IgD-negative memory B cell (primary cell): ENCODE results near the gene AP3S1. TPM values are rescaled to one million over a fixed set of nuclear protein-coding genes. Genes with fewer than 3 reads are reported as not detected.

Experiments used
- H3K27ac Mint-ChIP-seq, 3 donors: one replicate each; pipeline ENCODE4 v1.8.0; 2020 to 2022; ENCODE audit warnings: mild to moderate bottlenecking in 3 of 3, mixed read lengths in 3 of 3, moderate library complexity in 1 of 3
- H3K27me3 Mint-ChIP-seq: one replicate; pipeline ENCODE4 v1.8.0; 2021; ENCODE audit warnings: mixed read lengths
- H3K36me3 Mint-ChIP-seq: one replicate; pipeline ENCODE4 v1.8.0; 2020; ENCODE audit warnings: mild to moderate bottlenecking, mixed read lengths
- H3K4me1 Mint-ChIP-seq, 3 donors: one replicate each; pipeline ENCODE4 v1.8.0; 2020 to 2022; ENCODE audit warnings: mixed read lengths in 3 of 3, mild to moderate bottlenecking in 1 of 3
- H3K4me3 Mint-ChIP-seq, 4 donors: one replicate each; pipeline ENCODE4 v1.8.0; 2020 to 2022; ENCODE audit warnings: mild to moderate bottlenecking in 4 of 4, mixed read lengths in 4 of 4, moderate library complexity in 3 of 4
- H3K9me3 Mint-ChIP-seq, 3 donors: one replicate each; pipeline ENCODE4 v1.8.0; 2020 to 2021; ENCODE audit warnings: mixed read lengths in 3 of 3, mild to moderate bottlenecking in 1 of 3
- polyA plus RNA-seq: library from polyadenylated mRNA; unstranded; fragments of 300-500 nt; fragmentation: Illumina TruSeq; gene quantifications from one replicate; pipeline ENCODE4 v1.2.3, GENCODE V29; 2021

AP3S1 gene
- polyA plus RNA-seq, 1 donor from 2014 or later, result 87.5 TPM

GRCh38 chr5:115952588-115952987, 110.9 kb downstream of the AP3S1 start:
- H3K36me3 Mint-ChIP-seq, result peaks cover 1% of the 10 kb centered on the region
- H3K27me3 Mint-ChIP-seq, result peaks cover 5% of the 10 kb centered on the region
- no peak overlapping the region for H3K27ac Mint-ChIP-seq
- H3K4me1 Mint-ChIP-seq, result peaks cover 0 to 2% (median 0%) of the 10 kb centered on the region in 3 donors
- no peak overlapping the region for H3K4me3 Mint-ChIP-seq
- H3K9me3 Mint-ChIP-seq, result no peaks in the 10 kb centered on the region

GRCh38 chr5:115954144-115954543, 112.4 kb downstream of the AP3S1 start:
- Mint-ChIP-seq H3K36me3 (peaks cover 3% of the 10 kb centered on the region), H3K27ac (no peak overlapping the region), H3K4me1 (peaks cover 0 to 2% (median 0%) of the 10 kb centered on the region in 3 donors), H3K9me3 (no peaks in the 10 kb centered on the region), H3K27me3 (peaks cover 10% of the 10 kb centered on the region), H3K4me3 (no peak overlapping the region)

GRCh38 chr5:115956957-115957356, 115.2 kb downstream of the AP3S1 start:
- Mint-ChIP-seq H3K27ac (no peak overlapping the region), H3K36me3 (peaks cover 3% of the 10 kb centered on the region), H3K27me3 (peaks cover 28% of the 10 kb centered on the region), H3K9me3 (peaks cover 0 to 6% (median 0%) of the 10 kb centered on the region in 3 donors), H3K4me1 (peaks cover 0 to 9% (median 2%) of the 10 kb centered on the region in 3 donors), H3K4me3 (no peak overlapping the region)

GRCh38 chr5:115961381-115962238, 119.9 kb downstream of the AP3S1 start:
- Mint-ChIP-seq H3K27me3 (peaks cover 42% of the 10 kb centered on the region), H3K4me1 (peaks cover 0 to 9% (median 4%) of the 10 kb centered on the region in 3 donors), H3K4me3 (peak overlapping the region; percentile 23 to 70 (median 34)), H3K27ac (no peak overlapping the region), H3K36me3 (peaks cover 1% of the 10 kb centered on the region), H3K9me3 (peaks cover 0 to 9% (median 3%) of the 10 kb centered on the region in 3 donors)

- H3K4me1 Mint-ChIP-seq, result peaks cover 0 to 9% (median 4%) of the 10 kb centered on the region in 3 donors
- H3K27ac Mint-ChIP-seq, result no peak within 1 kb of the TSS
- peaks cover 0 to 9% (median 3%) of the 10 kb centered on the region in 3 donors for H3K9me3 Mint-ChIP-seq
- H3K27me3 Mint-ChIP-seq, result peaks cover 42% of the 10 kb centered on the region
- H3K4me3 Mint-ChIP-seq, result peak within 1 kb of the TSS; percentile 26 to 82 (median 56)
- peaks cover 1% of the 10 kb centered on the region for H3K36me3 Mint-ChIP-seq
These were observed 120.5 kb downstream of the AP3S1 start, which contains the start of gene LVRN for GRCh38 chr5:115962239-115962564. Gene LVRN (plus strand): TSS chr5:115962475. CDS start chr5:115962618, 143 bp downstream.

GRCh38 chr5:115962565-115963402, 121.0 kb downstream of the AP3S1 start:
- Mint-ChIP-seq H3K36me3 (peaks cover 1% of the 10 kb centered on the region), H3K4me1 (peaks cover 0 to 9% (median 4%) of the 10 kb centered on the region in 3 donors), H3K27ac (no peak overlapping the region), H3K4me3 (peak overlapping the region in 3 of 4 donors; percentile 34 to 82 (median 77)), H3K9me3 (peaks cover 0 to 9% (median 3%) of the 10 kb centered on the region in 3 donors), H3K27me3 (peaks cover 43% of the 10 kb centered on the region)

GRCh38 chr5:115963566-115963965, 121.8 kb downstream of the AP3S1 start:
- Mint-ChIP-seq H3K27ac (no peak overlapping the region), H3K4me3 (peak overlapping the region in 3 of 4 donors; percentile 4 to 58 (median 21)), H3K36me3 (peaks cover 1% of the 10 kb centered on the region), H3K27me3 (peaks cover 41% of the 10 kb centered on the region), H3K4me1 (peaks cover 0 to 9% (median 4%) of the 10 kb centered on the region in 3 donors), H3K9me3 (peaks cover 0 to 9% (median 3%) of the 10 kb centered on the region in 3 donors)

Other genes starting within 250 kb of the AP3S1 start
- 4.4 TPM for gene TICAM2, start 239.5 kb upstream of the AP3S1 start, polyA plus RNA-seq
- 26.0 TPM for gene TMED7, start 215.9 kb upstream of the AP3S1 start, polyA plus RNA-seq
- not detected for gene CDO1, start 25.3 kb upstream of the AP3S1 start, polyA plus RNA-seq
- gene ATG12, start 370 bp upstream of the AP3S1 start, polyA plus RNA-seq, result 112 TPM
- not detected for gene LVRN, start 120.5 kb downstream of the AP3S1 start, polyA plus RNA-seq
- 0.69 TPM for gene ARL14EPL, start 190.5 kb downstream of the AP3S1 start, polyA plus RNA-seq
- 39.4 TPM for gene COMMD10, start 243.1 kb downstream of the AP3S1 start, polyA plus RNA-seq